ENCODE data around the gene UMPS. TPM values are rescaled to one million over a fixed set of nuclear protein-coding genes. Genes with fewer than 3 reads are reported as not detected.

Gene UMPS
- total and polyA plus RNA-seq, 2 donors (not counting 1 experiment from before 2014, with no cell fraction given): 6.6 to 21.4 TPM

DNA sequence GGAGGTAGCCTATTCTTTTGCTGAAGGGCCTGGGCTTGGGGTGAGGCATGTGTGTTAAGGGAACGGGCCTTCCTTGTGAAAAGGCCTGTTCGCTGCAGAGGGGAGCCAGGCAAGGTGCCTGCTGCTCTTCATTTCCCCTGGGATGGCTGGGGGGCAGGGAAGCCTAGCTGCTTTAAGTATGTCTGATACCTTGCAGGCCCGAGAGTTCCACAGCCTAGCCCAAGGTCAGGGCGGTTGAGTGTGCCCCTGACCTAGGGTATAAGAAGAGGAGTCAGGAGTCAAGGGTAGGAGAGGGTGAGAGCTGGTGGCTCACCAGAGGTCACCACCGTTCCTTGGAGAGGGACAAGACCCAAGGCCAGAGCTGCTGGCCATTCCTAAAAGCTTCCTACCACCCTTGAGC lies 46.6 kb downstream of the UMPS start:
- Mint-ChIP-seq H3K27ac (no peak overlapping the region), H3K9me3 (ENCODE audit: insufficient read depth) (no peaks in the 10 kb centered on the region), H3K4me3 (no peak overlapping the region), H3K4me1 (no peaks in the 10 kb centered on the region), H3K27me3 (peaks cover 40% of the 10 kb centered on the region)
- no peak for ATAC-seq (ENCODE audit: low read depth)
- Histone ChIP-seq H3K4me2 (replicated peaks; ENCODE audit: low read depth, low read length, poor library complexity, severe bottlenecking) (no peak overlapping the region), H2AFZ (ENCODE audit: insufficient read depth, low read depth, low read length, poor library complexity, severe bottlenecking) (no peak overlapping the region), H3K4me3 (ENCODE audit: control extremely low read depth in 1 of 5, extremely low read depth in 1 of 5, insufficient read depth in 1 of 5, low read depth in 2 of 5, low read length in 4 of 5) (no peak overlapping the region), H3K79me2 (ENCODE audit: control insufficient read depth, insufficient read depth, low read length) (no peaks in the 10 kb centered on the region), H3K9me3 (ENCODE audit: control extremely low read depth in 1 of 3, control insufficient read depth in 2 of 3, insufficient read depth in 1 of 3, low read length in 2 of 3) (no peaks in the 10 kb centered on the region), H3K4me1 (ENCODE audit: control insufficient read depth in 2 of 2, insufficient read depth in 2 of 2, low read length in 2 of 2) (no peaks in the 10 kb centered on the region), H3K36me3 (replicated peaks in 1 of 2; ENCODE audit: control extremely low read depth in 1 of 2, control insufficient read depth in 1 of 2, extremely low read depth in 1 of 2, insufficient read depth in 2 of 2, low read length in 1 of 2) (no peaks in the 10 kb centered on the region), H3K27me3 (replicated peaks in 1 of 4; ENCODE audit: control extremely low read depth in 1 of 4, control insufficient read depth in 3 of 4, insufficient read depth in 4 of 4, low read length in 3 of 4) (peaks cover 0 to 7% (median 3%) of the 10 kb centered on the region in 4 experiments), H4K20me1 (ENCODE audit: control insufficient read depth, insufficient read depth, low read length, poor library complexity, severe bottlenecking) (no peaks in the 10 kb centered on the region), H3K9ac (ENCODE audit: low read length) (no peak overlapping the region), H3K27ac (ENCODE audit: low read length in 2 of 2) (no peak overlapping the region)
- no peak for DNase-seq
- 97% methylated on average over 5 of the region's 5 CpGs for WGBS (ENCODE audit: insufficient coverage)
- intact Hi-C loops (cut with micrococcal nuclease): no loop called here
- CTCF ChIA-PET: no interaction called here
- POLR2A ChIA-PET: no interaction called here
- no peak for TF ChIP-seq EZH2 (IDR thresholded peaks at IDR 0.05; ENCODE audit: borderline replicate concordance, insufficient read depth, low read depth, low read length, poor library complexity, severe bottlenecking)
- TF ChIP-seq, protein P1, sequence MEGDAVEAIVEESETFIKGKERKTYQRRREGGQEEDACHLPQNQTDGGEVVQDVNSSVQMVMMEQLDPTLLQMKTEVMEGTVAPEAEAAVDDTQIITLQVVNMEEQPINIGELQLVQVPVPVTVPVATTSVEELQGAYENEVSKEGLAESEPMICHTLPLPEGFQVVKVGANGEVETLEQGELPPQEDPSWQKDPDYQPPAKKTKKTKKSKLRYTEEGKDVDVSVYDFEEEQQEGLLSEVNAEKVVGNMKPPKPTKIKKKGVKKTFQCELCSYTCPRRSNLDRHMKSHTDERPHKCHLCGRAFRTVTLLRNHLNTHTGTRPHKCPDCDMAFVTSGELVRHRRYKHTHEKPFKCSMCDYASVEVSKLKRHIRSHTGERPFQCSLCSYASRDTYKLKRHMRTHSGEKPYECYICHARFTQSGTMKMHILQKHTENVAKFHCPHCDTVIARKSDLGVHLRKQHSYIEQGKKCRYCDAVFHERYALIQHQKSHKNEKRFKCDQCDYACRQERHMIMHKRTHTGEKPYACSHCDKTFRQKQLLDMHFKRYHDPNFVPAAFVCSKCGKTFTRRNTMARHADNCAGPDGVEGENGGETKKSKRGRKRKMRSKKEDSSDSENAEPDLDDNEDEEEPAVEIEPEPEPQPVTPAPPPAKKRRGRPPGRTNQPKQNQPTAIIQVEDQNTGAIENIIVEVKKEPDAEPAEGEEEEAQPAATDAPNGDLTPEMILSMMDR (IDR thresholded peaks at IDR 0.05): no peak

DNA sequence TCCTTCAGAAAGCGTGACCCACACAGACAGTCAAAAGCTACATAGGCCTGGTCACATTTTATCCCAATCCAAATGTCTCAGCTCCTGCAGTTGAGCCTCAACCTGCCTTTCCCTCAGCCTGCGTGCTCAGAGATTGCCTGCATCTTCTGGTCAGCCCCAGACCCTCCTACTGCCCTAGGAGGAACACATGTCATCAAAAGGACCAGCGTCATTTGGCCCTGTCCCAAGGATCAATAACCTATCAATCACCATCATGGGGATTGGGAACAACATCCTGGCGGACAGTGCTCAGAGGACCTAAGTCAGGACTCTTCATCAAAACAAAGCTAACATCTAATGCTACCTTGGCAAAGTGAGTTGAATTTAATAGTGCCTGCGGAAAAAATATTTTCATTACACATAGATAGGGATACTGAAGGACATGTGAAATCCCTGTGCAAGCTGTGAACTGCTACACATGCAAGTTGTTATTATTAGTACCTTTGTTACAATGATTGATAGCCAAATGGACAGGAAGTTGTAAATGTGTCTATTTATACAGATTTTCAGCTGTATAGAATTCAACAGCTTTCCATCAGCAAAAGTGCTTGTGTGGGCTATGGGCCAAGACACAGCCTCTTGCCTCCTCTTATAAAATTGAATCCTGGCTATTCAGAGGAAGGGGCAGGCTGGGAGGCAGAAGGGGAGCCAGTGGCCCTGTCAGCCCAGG lies 47.7 kb downstream of the UMPS start:
- Histone ChIP-seq H3K79me2 (ENCODE audit: control insufficient read depth, insufficient read depth, low read length) (no peaks in the 10 kb centered on the region), H4K20me1 (ENCODE audit: control insufficient read depth, insufficient read depth, low read length, poor library complexity, severe bottlenecking) (no peaks in the 10 kb centered on the region), H3K27me3 (replicated peaks in 1 of 4; ENCODE audit: control extremely low read depth in 1 of 4, control insufficient read depth in 3 of 4, insufficient read depth in 4 of 4, low read length in 3 of 4) (no peaks in the 10 kb centered on the region), H3K4me1 (ENCODE audit: control insufficient read depth in 2 of 2, insufficient read depth in 2 of 2, low read length in 2 of 2) (no peaks in the 10 kb centered on the region), H3K4me2 (replicated peaks; ENCODE audit: low read depth, low read length, poor library complexity, severe bottlenecking) (no peak overlapping the region), H3K9me3 (ENCODE audit: control extremely low read depth in 1 of 3, control insufficient read depth in 2 of 3, insufficient read depth in 1 of 3, low read length in 2 of 3) (no peaks in the 10 kb centered on the region), H2AFZ (ENCODE audit: insufficient read depth, low read depth, low read length, poor library complexity, severe bottlenecking) (no peak overlapping the region), H3K36me3 (replicated peaks in 1 of 2; ENCODE audit: control extremely low read depth in 1 of 2, control insufficient read depth in 1 of 2, extremely low read depth in 1 of 2, insufficient read depth in 2 of 2, low read length in 1 of 2) (no peaks in the 10 kb centered on the region), H3K27ac (ENCODE audit: low read length in 2 of 2) (no peak overlapping the region), H3K4me3 (ENCODE audit: control extremely low read depth in 1 of 5, extremely low read depth in 1 of 5, insufficient read depth in 1 of 5, low read depth in 2 of 5, low read length in 4 of 5) (no peak overlapping the region), H3K9ac (ENCODE audit: low read length) (no peak overlapping the region)
- Mint-ChIP-seq H3K27ac (no peak overlapping the region), H3K27me3 (peaks cover 36% of the 10 kb centered on the region), H3K9me3 (ENCODE audit: insufficient read depth) (no peaks in the 10 kb centered on the region), H3K4me3 (no peak overlapping the region), H3K4me1 (no peaks in the 10 kb centered on the region)
- no peak for ATAC-seq (ENCODE audit: low read depth)
- intact Hi-C loops (cut with micrococcal nuclease): no loop called here
- ChIA-PET CTCF (interaction anchor here (3.2 kb wide), 1 partner anchor 17 kb away, joined by 13 read pairs; no protein-coding TSS in a partner anchor), POLR2A (no interaction called here)
- no peak for TF ChIP-seq EZH2 (IDR thresholded peaks at IDR 0.05; ENCODE audit: borderline replicate concordance, insufficient read depth, low read depth, low read length, poor library complexity, severe bottlenecking)
- TF ChIP-seq, protein P1 (IDR thresholded peaks at IDR 0.05): no peak
- WGBS (ENCODE audit: insufficient coverage): 93% methylated on average over 2 of the region's 5 CpGs
- no peak for DNase-seq
